Globus pallidus (tissue), 1 donor: ENCODE results near the gene PPFIA2.

ENCODE experiments used
- DNase-seq: peaks from one replicate; pipeline ENCODE4 v3.0.0-alpha.2; 2015; ENCODE audit warnings: low spot score

The PPFIA2 gene

DNA sequence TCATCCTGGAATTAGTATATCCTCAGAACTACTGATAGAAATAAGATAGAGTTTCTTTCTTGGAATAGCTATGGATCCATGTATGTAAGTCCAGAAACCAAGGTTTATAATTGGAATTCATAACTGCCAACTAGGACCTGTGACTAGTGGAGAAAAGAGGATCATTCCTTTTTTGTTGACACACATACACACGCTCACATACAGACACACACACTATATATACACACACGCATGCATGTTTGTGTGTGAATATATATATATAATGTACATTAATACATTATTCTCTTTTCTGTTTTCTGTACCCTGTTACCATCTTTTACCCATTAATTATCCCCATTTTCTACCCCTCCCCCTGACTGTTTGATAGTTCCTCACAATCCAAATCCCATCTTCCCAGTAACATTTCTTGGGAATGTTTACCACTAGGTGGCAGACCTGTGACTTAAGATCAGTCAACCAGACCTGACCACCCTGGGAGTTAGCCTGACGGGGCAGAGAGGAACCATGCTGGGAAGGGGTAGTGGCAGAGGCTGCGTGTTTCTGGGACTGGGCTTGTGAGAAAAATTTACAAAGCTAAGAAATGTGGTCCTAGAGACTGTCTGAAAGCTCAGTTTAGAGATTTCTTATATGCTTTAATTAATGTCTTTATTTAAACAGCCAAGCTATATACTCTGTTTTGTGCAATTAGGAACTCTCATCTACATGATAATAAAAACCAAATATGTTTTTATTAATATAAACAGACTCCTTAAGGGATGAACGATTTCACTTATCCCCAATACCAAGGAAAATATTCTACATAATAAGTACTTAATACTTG is 308.0 kb downstream of the PPFIA2 start:
- peak; percentile 76 for DNase-seq

DNA sequence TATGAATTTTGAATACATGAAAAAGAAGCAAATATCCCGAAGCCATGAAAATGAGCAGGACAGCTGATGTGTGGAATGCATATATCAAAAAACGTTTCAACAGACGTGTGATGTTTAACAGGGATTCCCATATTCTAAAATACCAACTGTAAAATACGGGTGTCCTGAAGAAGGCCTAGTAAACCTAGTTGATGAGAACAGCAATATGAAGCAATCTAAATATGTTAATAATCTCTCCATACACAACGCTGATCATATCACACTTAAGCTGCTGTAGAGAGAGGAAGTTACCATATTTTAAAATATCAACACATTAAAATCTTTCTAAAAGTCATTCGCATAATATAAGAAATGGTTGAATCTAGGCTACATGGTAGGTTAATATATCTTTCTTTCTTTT is 317.5 kb downstream of the PPFIA2 start:
- DNase-seq = no peak

GRCh38 chr12:81440001-81440400 is 319.1 kb downstream of the PPFIA2 start:
- DNase-seq = peak; percentile 76

DNA sequence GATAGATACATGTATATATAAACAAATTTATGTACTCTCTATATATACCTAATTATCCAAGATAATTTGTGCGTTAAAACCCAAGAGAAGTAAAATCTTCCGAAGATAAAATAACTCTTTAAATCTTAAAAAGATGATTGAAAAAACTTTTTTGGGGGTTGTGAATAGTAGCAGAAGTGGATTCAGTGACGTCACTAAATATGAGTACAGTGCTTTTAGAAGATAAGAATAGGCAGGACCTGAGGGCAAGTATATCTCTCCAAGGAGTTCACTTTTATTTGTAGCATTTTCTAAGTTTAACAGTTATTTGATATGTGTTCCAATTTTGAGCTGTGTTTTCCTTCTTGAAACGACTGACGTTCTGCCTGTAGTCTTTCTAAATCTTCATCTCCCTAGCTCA is 319.8 kb downstream of the PPFIA2 start:
- DNase-seq = no peak

- DNase-seq = peak; percentile 62
Observed at GRCh38 chr12:81417056-81417455, 342.1 kb downstream of the PPFIA2 start.

DNA sequence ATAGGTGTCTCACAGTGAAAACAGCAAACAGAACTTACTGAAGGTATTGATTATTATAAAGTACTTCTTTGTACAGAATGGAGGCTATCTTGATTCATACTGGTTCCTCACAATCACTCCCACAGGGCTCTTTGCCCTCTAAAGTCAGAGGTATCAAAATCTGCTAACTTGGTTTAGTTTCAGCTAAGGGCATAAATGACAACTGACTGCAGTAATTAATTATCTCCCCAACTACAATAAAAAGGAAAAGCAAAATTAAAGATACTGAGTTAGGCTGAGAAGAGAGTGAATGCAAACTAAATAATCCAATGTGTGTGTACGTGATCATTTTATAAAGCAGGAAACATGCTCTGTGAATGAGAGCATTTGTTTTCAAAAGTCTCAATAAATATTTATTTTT is 342.6 kb downstream of the PPFIA2 start:
- DNase-seq = peak; percentile 74

DNA sequence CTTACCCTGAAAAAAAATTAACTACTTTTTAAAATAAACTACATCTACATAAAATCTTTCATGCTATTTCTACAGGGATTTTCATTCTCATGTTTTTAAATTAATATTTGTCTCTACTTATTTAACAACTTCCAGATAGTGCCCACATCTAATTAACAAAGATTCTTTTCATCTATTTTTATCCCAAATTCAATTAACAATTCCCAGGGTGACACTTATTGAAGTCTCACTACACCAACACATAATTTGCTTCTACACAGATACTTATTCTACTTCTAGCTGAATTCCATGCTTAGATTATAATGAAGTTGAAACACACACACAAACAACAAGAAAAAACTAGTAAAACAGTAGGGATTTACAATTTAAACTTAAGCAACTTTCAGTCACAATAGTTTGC is 344.7 kb downstream of the PPFIA2 start:
- no peak for DNase-seq

GRCh38 chr12:81412940-81413339 is 346.2 kb downstream of the PPFIA2 start:
- no peak for DNase-seq

- DNase-seq = no peak
Observed at GRCh38 chr12:81403348-81403747, 355.8 kb downstream of the PPFIA2 start.

DNA sequence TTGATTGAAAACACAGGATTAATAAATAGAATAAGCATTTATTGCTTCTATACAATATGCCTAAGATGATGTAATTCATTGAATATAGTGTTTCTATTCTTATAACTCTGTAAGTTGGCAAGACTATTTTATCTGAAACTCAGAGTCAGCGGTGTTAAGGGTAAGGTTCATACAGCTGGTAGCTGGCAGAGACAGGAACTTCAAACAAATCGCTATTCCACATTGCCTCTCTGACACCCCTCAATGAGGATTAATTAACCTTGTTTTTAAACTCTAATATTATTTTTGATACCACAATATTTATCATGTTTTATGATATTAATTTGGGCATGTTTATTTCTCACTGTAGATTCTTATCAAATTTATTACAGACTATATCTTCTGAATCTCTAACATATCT is 357.9 kb downstream of the PPFIA2 start:
- DNase-seq = no peak

GRCh38 chr12:81400024-81400423 is 359.1 kb downstream of the PPFIA2 start:
- no peak for DNase-seq

GRCh38 chr12:81395431-81395830 is 363.7 kb downstream of the PPFIA2 start:
- no peak for DNase-seq

DNA sequence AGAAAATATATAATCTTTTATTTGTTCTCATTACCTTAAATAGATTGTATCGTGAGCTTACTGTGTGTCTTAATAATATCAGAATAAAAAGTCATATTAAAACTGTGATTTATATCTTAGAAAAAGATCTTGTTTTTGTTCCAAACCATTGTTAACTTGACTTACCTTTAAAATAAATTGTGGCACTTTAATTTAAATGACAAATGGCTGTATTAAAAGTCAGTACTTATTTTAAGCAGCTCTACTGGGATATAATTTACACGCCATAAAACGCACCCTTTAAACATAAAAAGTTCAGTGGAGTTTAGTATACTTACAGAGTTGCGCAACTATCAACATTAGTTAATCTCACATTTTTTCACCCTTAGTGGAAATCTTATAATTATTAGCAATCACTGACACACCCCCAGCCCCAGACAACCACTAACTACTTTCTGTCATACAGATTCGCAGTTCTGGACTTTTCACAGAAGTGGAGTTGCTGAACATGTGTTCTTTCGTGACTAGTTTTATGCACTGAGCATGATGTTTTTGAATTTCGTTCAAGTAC is 369.5 kb downstream of the PPFIA2 start:
- no peak for DNase-seq

- DNase-seq = no peak
Observed at GRCh38 chr12:81386101-81386500, 373.0 kb downstream of the PPFIA2 start.

DNA sequence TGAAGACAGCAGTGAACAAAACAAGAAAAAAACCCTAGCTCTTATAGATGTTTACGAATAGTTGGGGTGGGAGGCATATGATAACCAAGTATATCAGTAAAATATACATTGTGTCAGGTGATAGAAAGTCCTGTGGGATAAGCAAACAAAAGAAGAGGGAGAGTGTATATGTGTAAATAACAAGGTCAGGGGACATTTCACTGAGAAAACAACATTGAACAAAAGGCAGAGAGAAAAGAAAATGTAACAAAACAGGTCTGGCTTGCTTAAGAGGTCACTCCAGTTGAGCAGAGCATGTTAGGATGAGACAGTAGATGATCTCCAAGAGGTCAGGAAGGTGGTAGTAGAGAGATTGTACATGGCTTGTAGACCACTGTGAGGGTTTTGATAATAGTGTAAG is 377.2 kb downstream of the PPFIA2 start:
- DNase-seq = no peak

GRCh38 chr12:81378601-81379285 is 380.4 kb downstream of the PPFIA2 start:
- no peak for DNase-seq

- DNase-seq = no peak
Observed at GRCh38 chr12:81377771-81378170, 381.4 kb downstream of the PPFIA2 start.

DNA sequence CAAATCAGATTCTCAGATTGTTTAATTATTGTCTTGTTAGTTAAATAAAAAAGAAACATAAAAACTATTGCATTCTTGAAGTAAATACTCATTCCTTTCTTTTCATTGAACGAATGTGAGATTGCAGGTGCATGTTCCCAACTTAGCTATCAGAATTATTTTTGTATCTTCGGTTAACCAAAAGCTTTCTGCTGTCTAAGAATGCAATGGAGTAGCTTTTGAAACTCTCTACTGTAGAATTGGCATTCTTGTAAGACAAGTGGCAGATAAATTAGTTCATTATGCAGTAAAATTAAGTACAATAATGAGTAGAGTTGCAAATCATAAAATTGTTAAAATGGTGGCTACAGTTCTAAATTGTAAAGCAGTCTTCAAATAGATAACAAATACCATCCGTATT is 383.2 kb downstream of the PPFIA2 start:
- no peak for DNase-seq

- no peak for DNase-seq
Observed at GRCh38 chr12:81370456-81370855, 388.7 kb downstream of the PPFIA2 start.

DNA sequence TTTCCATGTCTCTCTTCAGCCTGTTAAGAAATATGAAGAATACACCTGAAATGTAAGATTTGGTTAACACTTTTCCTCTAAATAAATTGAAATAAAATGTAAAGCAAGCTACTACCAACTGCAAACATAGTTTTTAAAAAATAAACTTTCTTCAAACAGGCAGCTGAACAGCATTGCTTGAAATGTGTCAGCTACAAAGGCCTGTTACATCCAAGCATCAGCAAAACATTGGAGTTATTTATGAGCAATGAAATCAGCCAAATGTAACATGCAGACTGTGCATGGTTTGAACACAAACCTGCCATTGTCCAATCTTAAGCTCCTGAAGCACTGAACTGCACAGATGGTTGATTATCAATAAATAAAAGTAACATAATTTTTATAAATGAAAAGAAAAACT is 390.0 kb downstream of the PPFIA2 start:
- DNase-seq = peak; percentile 79

DNA sequence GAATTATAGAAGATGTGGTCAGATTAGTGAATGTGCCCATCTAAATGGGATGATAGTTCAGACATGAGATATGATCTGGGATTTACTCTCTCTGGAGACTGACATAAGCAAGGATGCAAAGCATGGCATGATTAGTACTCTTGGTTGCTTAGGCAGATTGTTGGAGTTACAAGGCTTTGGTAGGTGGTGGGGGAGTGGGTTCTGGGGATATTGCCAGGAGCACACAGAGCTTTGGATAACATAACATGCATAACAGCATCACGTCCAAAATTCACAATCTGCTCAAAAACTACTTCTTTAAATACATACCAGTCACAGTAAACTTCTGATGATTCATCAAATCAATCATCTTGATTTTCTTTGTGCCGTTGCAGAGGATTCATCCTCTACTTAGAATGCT is 393.9 kb downstream of the PPFIA2 start:
- DNase-seq = no peak

GRCh38 chr12:81360916-81361315 is 398.2 kb downstream of the PPFIA2 start:
- DNase-seq = peak; percentile 87

- DNase-seq = no peak
Observed at GRCh38 chr12:81359736-81360135, 399.4 kb downstream of the PPFIA2 start.
